HepG2 (cell line): Measurements from ENCODE around the gene MB. TPM values are rescaled to one million over a fixed set of nuclear protein-coding genes. Genes with fewer than 3 reads are reported as not detected.
A peak's percentile ranks its signal among the peaks of the same experiment; 100 is the strongest.

Experiments
- DMAP1 ChIP-seq: IDR thresholded peaks from 2 replicates; pipeline ENCODE4 v1.6.1; 2016
- FOXC1 ChIP-seq: sonication (generic); formaldehyde crosslinking; IDR thresholded peaks from 2 replicates; pipeline ENCODE4 v1.8.0; 2022; ENCODE audit warnings: mild to moderate bottlenecking, missing genetic modification reagents, borderline replicate concordance
- FOXP1 ChIP-seq, 2 experiments: fragments of 450-650 bp in 1 of 2; IDR thresholded peaks; 2 replicates each; pipeline ENCODE4 v1.6.1; 2017 to 2018; ENCODE audit warnings: antibody characterized with exemption in 1 of 2
- HES4 ChIP-seq: sonication (generic); formaldehyde crosslinking; IDR thresholded peaks from 2 replicates; pipeline ENCODE4 v1.9.0; 2021; ENCODE audit warnings: mild to moderate bottlenecking, missing genetic modification reagents, borderline replicate concordance
- MAFF ChIP-seq: IDR thresholded peaks from 2 replicates; pipeline ENCODE4 v1.6.1; 2011; ENCODE audit warnings: low read depth, low read length, improper control_type of control experiment
- RAD21 ChIP-seq: fragments of 450-650 bp; formaldehyde crosslinking; IDR thresholded peaks from 2 replicates; pipeline ENCODE4 v1.5.0; 2020; ENCODE audit warnings: mild to moderate bottlenecking
- SMARCE1 ChIP-seq: fragments of 450-650 bp; IDR thresholded peaks from 2 replicates; pipeline ENCODE4 v1.6.1; 2017; ENCODE audit warnings: borderline replicate concordance
- SOX13 ChIP-seq, 3 experiments: fragments of 450-650 bp in 1 of 3; sonication (generic) in 1 of 3; formaldehyde crosslinking in 1 of 3; IDR thresholded peaks in 2 of 3; conservative IDR thresholded peaks in 1 of 3; 2 replicates each; pipeline versions ENCODE4 v1.5.0 to v1.6.1; 2016 to 2020; ENCODE audit warnings: antibody characterized with exemption in 1 of 3, mild to moderate bottlenecking in 1 of 3, missing compliant biosample characterization in 1 of 3, missing genetic modification reagents in 1 of 3, moderate library complexity in 1 of 3
- SP2 ChIP-seq: sonication (generic); formaldehyde crosslinking; IDR thresholded peaks from 2 replicates; pipeline ENCODE4 v1.5.1; 2020; ENCODE audit warnings: mild to moderate bottlenecking, missing genetic modification reagents
- TRIM24 ChIP-seq: sonication (generic); formaldehyde crosslinking; IDR thresholded peaks from 2 replicates; pipeline ENCODE4 v1.8.0; 2022; ENCODE audit warnings: mild to moderate bottlenecking, missing genetic modification reagents
- TSC22D2 ChIP-seq: sonication (generic); formaldehyde crosslinking; IDR thresholded peaks from 2 replicates; pipeline ENCODE4 v1.5.1; 2020; ENCODE audit warnings: missing genetic modification reagents, mild to moderate bottlenecking, borderline replicate concordance
- ZBTB1 ChIP-seq: sonication (generic); formaldehyde crosslinking; IDR thresholded peaks from 2 replicates; pipeline ENCODE4 v1.4.0; 2020; ENCODE audit warnings: missing genetic modification reagents, borderline replicate concordance
- ZBTB7B ChIP-seq: sonication (generic); formaldehyde crosslinking; IDR thresholded peaks from 2 replicates; pipeline ENCODE4 v1.4.0; 2020; ENCODE audit warnings: missing genetic modification reagents
- ZBTB8A ChIP-seq: sonication (generic); formaldehyde crosslinking; IDR thresholded peaks from 2 replicates; pipeline ENCODE4 v1.4.0; 2020; ENCODE audit warnings: mild to moderate bottlenecking, low read depth, missing genetic modification reagents, borderline replicate concordance
- ZNF263 ChIP-seq: sonication (generic); formaldehyde crosslinking; IDR thresholded peaks from 2 replicates; pipeline ENCODE4 v1.4.0; 2020; ENCODE audit warnings: missing genetic modification reagents
- ZNF274 ChIP-seq: sonication (generic); formaldehyde crosslinking; IDR thresholded peaks from 2 replicates; pipeline ENCODE4 v1.5.1; 2020; ENCODE audit warnings: mild to moderate bottlenecking, missing genetic modification reagents
- ZNF331 ChIP-seq: sonication (generic); formaldehyde crosslinking; IDR thresholded peaks from 2 replicates; pipeline ENCODE4 v1.4.0; 2020; ENCODE audit warnings: missing genetic modification reagents
- ZNF703 ChIP-seq: sonication (generic); formaldehyde crosslinking; IDR thresholded peaks from 2 replicates; pipeline ENCODE4 v1.5.1; 2020; ENCODE audit warnings: missing genetic modification reagents, mild to moderate bottlenecking, moderate library complexity, borderline replicate concordance
- ZNF747 ChIP-seq: sonication (generic); formaldehyde crosslinking; IDR thresholded peaks from 2 replicates; pipeline ENCODE4 v1.8.1; 2023; ENCODE audit warnings: missing genetic modification reagents, mild to moderate bottlenecking, borderline replicate concordance
- ZSCAN22 ChIP-seq: sonication (generic); formaldehyde crosslinking; IDR thresholded peaks from 2 replicates; pipeline ENCODE4 v1.4.0; 2020; ENCODE audit warnings: mild to moderate bottlenecking, missing genetic modification reagents
- polyA plus RNA-seq, 8 experiments: library from polyadenylated mRNA; depleted of rRNA in 3 of 8; stranded (reverse) in 7 of 8; unstranded in 1 of 8; fragments of >200 nt; fragmentation: Illumina TruSeq in 4 of 8; extraction: Trizol in 4 of 8; gene quantifications; 2 replicates each; pipeline versions ENCODE4 v1.2.1 to v1.2.3, GENCODE V29; 2011 to 2016; ENCODE audit warnings: low read depth in 4 of 8, missing spikeins in 1 of 8, mixed read lengths in 1 of 8; ENCODE audit not compliant: insufficient read depth in 1 of 8
- total RNA-seq, 5 experiments: library from RNA; depleted of rRNA; stranded (reverse); fragments of >200 nt; fragmentation: Illumina TruSeq; extraction: Trizol; gene quantifications; 2 replicates each; pipeline ENCODE4 v1.2.3, GENCODE V29; 2016; ENCODE audit warnings: low read depth in 1 of 5
- TF ChIP-seq, protein P1 (sequence below): sonication (generic); formaldehyde crosslinking; IDR thresholded peaks from 2 replicates; pipeline ENCODE4 v1.4.0; 2020; ENCODE audit warnings: missing genetic modification reagents, borderline replicate concordance
- TF ChIP-seq, protein P2 (sequence below): sonication (generic); formaldehyde crosslinking; IDR thresholded peaks from 2 replicates; pipeline ENCODE4 v1.5.0; 2020; ENCODE audit warnings: mild to moderate bottlenecking, missing genetic modification reagents, moderate library complexity

MB gene
- total and polyA plus RNA-seq, 2 of the 13 experiments (the other 11 are each of a cell fraction or from before 2014, with no cell fraction given) = 0.07 TPM; not detected in 1

DNA sequence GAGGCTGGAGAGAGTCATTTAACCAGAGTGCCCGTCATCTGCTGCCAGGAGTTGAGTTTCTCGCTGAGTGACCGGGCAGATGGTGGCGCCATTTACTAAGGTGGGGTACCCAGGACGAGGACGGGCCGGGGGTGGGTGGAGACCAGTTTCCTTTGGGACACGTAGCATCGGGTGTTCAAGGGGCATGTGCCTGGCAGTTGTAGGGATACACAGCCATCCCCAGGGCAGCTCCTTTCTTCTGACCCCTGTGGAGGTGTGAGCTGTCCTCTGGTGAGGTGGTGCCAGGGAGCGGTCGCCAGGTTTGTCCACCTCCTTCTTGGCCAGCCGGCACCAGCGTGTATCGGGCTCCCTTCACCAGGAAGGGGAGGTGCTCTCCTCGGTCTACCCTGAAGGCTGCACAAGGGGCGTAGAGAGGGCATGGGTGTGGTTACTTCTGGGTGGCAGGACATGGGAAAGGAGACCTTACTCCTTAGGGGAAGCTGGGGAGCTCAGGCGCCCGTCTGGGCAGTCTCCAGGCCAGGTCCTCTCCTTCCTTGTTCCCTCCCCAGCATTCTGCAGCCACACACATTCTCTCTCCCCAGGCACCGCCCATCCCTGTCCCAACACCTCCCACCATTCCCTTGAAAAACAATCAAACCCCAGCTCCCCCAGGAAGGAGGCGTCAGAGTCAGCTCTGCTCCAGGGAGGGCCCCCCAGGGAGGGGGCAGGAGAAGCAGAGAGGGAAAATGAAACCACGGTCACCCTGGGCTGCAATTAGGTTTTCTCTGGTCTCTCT, 10.3 kb upstream of the MB start (continued):
- TF ChIP-seq ZBTB8A (no peak), FOXP1 (IDR thresholded peaks at IDR 0.05) (no peak), FOXP1 (CRISPR knock-in tag; IDR thresholded peaks at IDR 0.05) (no peak), TSC22D2 (CRISPR knock-in tag) (no peak), SMARCE1 (no peak), ZNF703 (CRISPR knock-in tag) (no peak), ZBTB7B (CRISPR knock-in tag) (no peak), ZNF263 (peak; percentile 64), FOXC1 (peak; percentile 59; the same call in 1 of the 2 replicates), DMAP1 (CRISPR knock-in tag) (peak; percentile 81; the same call in 1 of the 2 replicates), SOX13 (IDR thresholded peaks at IDR 0.05) (no peak), SOX13 (CRISPR knock-in tag; conservative IDR thresholded peaks at IDR 0.05 in 1 of 2, IDR thresholded peaks at IDR 0.05 in 1 of 2) (0 out of 4 replicates have a peak, but pooled peaks of 1 of the 2 experiments have one; percentile 8), ZSCAN22 (CRISPR knock-in tag) (peak; percentile 50; the same call in 1 of the 2 replicates), MAFF (no peak), SP2 (CRISPR knock-in tag) (no peak), TRIM24 (CRISPR knock-in tag) (no peak), ZNF274 (peak; percentile 59; the same call in 1 of the 2 replicates), HES4 (CRISPR knock-in tag) (0 out of 2 replicates have a peak, but pooled peaks have one; percentile 26), ZBTB1 (CRISPR knock-in tag) (no peak), ZNF747 (CRISPR knock-in tag) (no peak), ZNF331 (no peak), RAD21 (peak; percentile 74)
- TF ChIP-seq, protein P1, sequence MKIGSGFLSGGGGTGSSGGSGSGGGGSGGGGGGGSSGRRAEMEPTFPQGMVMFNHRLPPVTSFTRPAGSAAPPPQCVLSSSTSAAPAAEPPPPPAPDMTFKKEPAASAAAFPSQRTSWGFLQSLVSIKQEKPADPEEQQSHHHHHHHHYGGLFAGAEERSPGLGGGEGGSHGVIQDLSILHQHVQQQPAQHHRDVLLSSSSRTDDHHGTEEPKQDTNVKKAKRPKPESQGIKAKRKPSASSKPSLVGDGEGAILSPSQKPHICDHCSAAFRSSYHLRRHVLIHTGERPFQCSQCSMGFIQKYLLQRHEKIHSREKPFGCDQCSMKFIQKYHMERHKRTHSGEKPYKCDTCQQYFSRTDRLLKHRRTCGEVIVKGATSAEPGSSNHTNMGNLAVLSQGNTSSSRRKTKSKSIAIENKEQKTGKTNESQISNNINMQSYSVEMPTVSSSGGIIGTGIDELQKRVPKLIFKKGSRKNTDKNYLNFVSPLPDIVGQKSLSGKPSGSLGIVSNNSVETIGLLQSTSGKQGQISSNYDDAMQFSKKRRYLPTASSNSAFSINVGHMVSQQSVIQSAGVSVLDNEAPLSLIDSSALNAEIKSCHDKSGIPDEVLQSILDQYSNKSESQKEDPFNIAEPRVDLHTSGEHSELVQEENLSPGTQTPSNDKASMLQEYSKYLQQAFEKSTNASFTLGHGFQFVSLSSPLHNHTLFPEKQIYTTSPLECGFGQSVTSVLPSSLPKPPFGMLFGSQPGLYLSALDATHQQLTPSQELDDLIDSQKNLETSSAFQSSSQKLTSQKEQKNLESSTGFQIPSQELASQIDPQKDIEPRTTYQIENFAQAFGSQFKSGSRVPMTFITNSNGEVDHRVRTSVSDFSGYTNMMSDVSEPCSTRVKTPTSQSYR = peak; percentile 19; the same call in 1 of the 2 replicates
- TF ChIP-seq, protein P2, sequence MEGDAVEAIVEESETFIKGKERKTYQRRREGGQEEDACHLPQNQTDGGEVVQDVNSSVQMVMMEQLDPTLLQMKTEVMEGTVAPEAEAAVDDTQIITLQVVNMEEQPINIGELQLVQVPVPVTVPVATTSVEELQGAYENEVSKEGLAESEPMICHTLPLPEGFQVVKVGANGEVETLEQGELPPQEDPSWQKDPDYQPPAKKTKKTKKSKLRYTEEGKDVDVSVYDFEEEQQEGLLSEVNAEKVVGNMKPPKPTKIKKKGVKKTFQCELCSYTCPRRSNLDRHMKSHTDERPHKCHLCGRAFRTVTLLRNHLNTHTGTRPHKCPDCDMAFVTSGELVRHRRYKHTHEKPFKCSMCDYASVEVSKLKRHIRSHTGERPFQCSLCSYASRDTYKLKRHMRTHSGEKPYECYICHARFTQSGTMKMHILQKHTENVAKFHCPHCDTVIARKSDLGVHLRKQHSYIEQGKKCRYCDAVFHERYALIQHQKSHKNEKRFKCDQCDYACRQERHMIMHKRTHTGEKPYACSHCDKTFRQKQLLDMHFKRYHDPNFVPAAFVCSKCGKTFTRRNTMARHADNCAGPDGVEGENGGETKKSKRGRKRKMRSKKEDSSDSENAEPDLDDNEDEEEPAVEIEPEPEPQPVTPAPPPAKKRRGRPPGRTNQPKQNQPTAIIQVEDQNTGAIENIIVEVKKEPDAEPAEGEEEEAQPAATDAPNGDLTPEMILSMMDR (CRISPR knock-in tag) = peak; percentile 89
